ENCODE data around the gene CC2D2A. TPM values are rescaled to one million over a fixed set of nuclear protein-coding genes. Genes with fewer than 3 reads are reported as not detected.

CC2D2A gene
- total RNA-seq, 2 donors from 2014 or later = 2.6 to 8.3 TPM

DNA sequence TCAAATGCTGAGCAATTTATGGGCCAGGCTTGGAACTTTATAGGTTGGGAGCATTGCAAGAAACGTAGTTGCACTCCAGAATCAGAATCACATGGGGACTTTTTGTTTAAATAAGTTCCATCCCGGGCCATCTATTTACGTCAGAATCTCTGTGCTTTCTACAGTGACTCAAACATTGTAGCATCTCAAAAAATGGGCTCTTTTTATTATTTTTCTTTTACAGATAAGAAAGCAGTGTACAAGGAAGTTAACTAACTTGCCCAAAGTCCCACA is 10.2 kb downstream of the CC2D2A start:
- intact Hi-C loops (cut with DNase I) = loop anchor here (10.0 kb wide), 1 partner anchor 165 kb away; no protein-coding TSS in a partner anchor
- Histone ChIP-seq H3K4me3 (no peak overlapping the region), H3K36me3 (no peaks in the 10 kb centered on the region), H3K4me1 (no peaks in the 10 kb centered on the region), H3K9ac (ENCODE audit: low read depth in 2 of 2, low read length in 2 of 2) (no peak overlapping the region), H3K9me3 (no peaks in the 10 kb centered on the region), H3K27ac (no peak overlapping the region), H3K27me3 (no peaks in the 10 kb centered on the region)
- DNase-seq = no peak
- TF ChIP-seq, protein P1, sequence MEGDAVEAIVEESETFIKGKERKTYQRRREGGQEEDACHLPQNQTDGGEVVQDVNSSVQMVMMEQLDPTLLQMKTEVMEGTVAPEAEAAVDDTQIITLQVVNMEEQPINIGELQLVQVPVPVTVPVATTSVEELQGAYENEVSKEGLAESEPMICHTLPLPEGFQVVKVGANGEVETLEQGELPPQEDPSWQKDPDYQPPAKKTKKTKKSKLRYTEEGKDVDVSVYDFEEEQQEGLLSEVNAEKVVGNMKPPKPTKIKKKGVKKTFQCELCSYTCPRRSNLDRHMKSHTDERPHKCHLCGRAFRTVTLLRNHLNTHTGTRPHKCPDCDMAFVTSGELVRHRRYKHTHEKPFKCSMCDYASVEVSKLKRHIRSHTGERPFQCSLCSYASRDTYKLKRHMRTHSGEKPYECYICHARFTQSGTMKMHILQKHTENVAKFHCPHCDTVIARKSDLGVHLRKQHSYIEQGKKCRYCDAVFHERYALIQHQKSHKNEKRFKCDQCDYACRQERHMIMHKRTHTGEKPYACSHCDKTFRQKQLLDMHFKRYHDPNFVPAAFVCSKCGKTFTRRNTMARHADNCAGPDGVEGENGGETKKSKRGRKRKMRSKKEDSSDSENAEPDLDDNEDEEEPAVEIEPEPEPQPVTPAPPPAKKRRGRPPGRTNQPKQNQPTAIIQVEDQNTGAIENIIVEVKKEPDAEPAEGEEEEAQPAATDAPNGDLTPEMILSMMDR (IDR thresholded peaks at IDR 0.05) = no peak

DNA sequence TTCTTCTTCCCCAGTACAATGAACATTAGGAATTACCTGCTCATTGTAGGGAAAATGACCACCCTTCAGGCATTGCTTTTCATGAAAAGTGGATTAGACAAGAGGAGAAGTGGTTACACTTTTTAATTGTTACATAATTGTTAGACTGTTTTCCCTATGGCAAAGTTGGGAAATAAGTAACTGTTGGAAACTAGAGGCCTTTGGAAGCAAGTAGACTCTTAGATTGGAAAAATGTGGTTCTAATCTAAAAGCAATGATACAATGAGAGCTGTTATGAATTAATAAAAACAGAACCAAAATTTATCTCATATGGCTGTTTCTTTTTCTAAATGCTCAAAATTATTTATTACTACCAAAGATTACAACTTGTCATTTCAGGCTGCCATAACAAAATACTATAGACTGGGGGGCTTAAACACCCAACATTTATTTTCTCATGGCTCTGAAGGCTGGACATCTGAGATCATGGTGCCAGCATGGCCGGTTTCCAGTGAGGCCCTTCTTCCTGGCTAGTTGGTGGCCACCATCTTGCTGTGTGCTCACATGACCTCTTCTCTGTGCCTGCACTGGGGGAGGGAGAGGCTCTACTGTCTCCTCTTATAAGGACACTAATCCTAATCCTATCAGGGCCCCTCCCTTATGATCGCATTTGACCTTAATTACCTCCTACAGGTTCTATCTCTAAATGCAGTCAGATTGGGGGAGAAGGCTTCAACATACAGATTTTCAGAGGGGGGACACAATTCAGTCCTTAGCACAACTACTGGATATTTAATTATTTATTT is 12.5 kb downstream of the CC2D2A start:
- Histone ChIP-seq H3K4me3 (no peak overlapping the region), H3K4me1 (no peaks in the 10 kb centered on the region), H3K9ac (ENCODE audit: low read depth in 2 of 2, low read length in 2 of 2) (no peak overlapping the region), H3K36me3 (no peaks in the 10 kb centered on the region), H3K27me3 (no peaks in the 10 kb centered on the region), H3K27ac (no peak overlapping the region), H3K9me3 (no peaks in the 10 kb centered on the region)
- no peak for DNase-seq
- intact Hi-C loops (cut with DNase I) = loop anchor here (10.0 kb wide), 1 partner anchor 163 kb away; no protein-coding TSS in a partner anchor
- TF ChIP-seq, protein P1 (IDR thresholded peaks at IDR 0.05) = no peak

DNA sequence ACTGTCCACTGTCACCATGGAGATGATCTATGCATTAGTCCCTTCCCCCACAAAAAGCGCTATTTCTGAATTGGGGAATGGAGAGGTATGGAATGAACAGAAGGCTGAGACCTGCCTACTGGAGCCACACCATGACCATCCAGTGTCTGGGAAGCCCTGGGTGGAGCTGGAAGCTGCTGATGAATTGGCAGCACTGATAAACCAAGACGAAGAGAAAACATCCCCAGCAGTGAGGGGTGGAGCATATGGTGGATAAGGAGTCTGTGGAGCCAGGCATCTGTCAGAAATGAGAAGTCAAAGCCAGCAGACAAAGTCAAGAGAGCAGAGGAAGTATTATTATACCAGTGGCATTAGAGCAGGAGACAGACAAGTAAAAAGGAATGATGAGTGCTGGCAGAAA is 13.2 kb downstream of the CC2D2A start:
- H3K9me3 ChIP-seq = no peaks in the 10 kb centered on the region
- H3K36me3 ChIP-seq = no peaks in the 10 kb centered on the region
- H3K4me3 ChIP-seq = no peak overlapping the region
- intact Hi-C loops (cut with DNase I) = loop anchor here (10.0 kb wide), 1 partner anchor 162 kb away; no protein-coding TSS in a partner anchor
- H3K9ac ChIP-seq (ENCODE audit: low read depth in 2 of 2, low read length in 2 of 2) = no peak overlapping the region
- no peak overlapping the region for H3K27ac ChIP-seq
- TF ChIP-seq, protein P1 (IDR thresholded peaks at IDR 0.05) = no peak
- no peak for DNase-seq
- H3K27me3 ChIP-seq = no peaks in the 10 kb centered on the region
- H3K4me1 ChIP-seq = no peaks in the 10 kb centered on the region

DNA sequence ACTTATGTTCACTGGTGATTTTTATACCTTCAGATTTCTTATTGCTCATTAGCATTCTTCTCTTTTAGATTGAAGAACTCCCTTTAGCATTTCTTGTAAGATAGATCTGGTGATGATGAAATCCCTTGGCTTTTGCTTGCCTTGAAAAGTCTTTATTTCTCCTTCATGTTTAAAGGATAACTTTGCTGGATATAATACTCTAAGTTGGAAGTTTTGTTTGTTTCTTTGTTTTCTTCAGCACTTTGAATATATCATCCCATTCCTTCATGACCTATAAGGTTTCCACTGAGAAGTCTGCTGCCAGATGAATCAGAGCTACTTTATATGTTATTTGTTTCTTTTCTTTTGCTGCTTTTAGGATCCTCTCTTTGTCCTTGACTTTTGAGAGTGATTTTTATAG is 18.5 kb downstream of the CC2D2A start:
- TF ChIP-seq, protein P1 (IDR thresholded peaks at IDR 0.05) = no peak

DNA sequence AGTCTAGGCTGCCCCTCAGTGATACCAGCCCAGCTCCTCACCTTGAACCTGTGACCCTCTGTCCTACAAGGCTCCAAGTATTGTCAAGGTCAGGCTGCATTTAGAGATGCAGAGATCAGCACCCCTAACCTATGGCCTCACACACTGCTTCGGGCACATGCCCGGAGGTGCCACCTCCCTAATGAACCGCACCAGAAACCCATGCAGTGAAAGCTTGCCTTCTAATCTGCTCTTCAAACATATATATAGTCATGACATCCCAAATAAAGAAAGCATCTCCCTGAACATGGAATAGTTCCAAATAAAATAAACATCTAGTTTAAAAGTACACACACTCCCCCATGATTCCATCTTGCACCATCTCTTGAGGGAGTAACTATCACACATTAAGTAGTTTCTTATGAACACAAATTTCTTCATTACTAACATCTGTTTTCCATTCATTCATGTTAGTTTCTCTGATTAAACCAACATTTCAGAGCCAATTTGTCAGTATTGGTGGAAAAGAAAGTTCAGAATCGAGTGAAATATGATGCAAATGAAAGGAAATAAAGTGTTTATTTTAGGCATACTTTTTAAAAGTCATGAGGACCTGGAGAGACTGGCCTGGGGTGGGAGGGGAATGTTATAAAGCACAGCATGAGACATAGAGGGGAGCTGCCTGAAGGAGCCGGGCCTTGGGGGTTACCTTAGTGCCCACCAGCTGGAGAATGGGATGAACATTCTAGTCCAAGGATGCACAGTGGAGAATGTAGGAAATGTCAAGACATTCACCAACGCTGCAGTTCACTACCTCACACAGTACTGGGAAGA is 19.2 kb downstream of the CC2D2A start:
- intact Hi-C loops (cut with DNase I) = loop anchor here (10.0 kb wide), 1 partner anchor 156 kb away; no protein-coding TSS in a partner anchor
- no peak for DNase-seq

More for the DNA sequence above, 18.5 kb downstream of the CC2D2A start:
- Histone ChIP-seq H3K27me3 (no peaks in the 10 kb centered on the region), H3K9me3 (no peaks in the 10 kb centered on the region), H3K4me3 (no peak overlapping the region), H3K36me3 (no peaks in the 10 kb centered on the region), H3K9ac (ENCODE audit: low read depth in 2 of 2, low read length in 2 of 2) (no peak overlapping the region), H3K27ac (no peak overlapping the region), H3K4me1 (no peaks in the 10 kb centered on the region)
- intact Hi-C loops (cut with DNase I) = loop anchor here (10.0 kb wide), 1 partner anchor 157 kb away; no protein-coding TSS in a partner anchor
- DNase-seq = no peak

More for the DNA sequence above, 19.2 kb downstream of the CC2D2A start:
- TF ChIP-seq, protein P1 (IDR thresholded peaks at IDR 0.05) = no peak
- H3K27me3 ChIP-seq = no peaks in the 10 kb centered on the region
- H3K4me1 ChIP-seq = no peaks in the 10 kb centered on the region
- H3K9me3 ChIP-seq = no peaks in the 10 kb centered on the region
- no peak overlapping the region for H3K27ac ChIP-seq
- no peak overlapping the region for H3K9ac ChIP-seq (ENCODE audit: low read depth in 2 of 2, low read length in 2 of 2)
- no peaks in the 10 kb centered on the region for H3K36me3 ChIP-seq
- H3K4me3 ChIP-seq = no peak overlapping the region
